GM20431 (cell line): ENCODE data around the gene SMYD3.
"Not testable (repeated sequence)": the region's sequence is repeated elsewhere in the genome, so short reads cannot be mapped to it uniquely, and the experiment has no call there.

Experiments
- in situ Hi-C: fragments of 300-500 bp; cut with MseI, MboI; formaldehyde crosslinking; loops from one replicate; pipeline ENCODE4 v1.15.0; 2020; ENCODE audit warnings: low sequenced_read_pairs; ENCODE audit not compliant: unreplicated experiment

Gene SMYD3

DNA sequence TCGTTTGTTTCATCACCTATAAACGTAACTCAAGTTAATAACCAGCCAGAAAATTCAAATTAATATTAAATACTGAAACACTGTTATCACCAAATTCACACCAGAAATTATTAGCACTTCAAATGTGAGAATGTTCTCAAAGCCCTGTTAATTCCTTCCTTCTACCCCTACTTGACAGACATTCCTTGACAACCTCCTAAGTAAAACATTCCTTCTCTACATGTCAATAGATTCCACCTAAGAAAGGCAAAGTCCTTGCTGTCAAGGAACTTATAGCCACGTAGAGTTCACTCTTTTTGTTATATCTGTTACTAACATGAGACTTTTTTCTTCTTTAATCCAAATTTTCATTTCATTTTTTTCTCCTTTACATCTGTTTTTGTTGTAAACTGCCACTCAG, 441.5 kb downstream of the SMYD3 start:
- in situ Hi-C loops: no loop called here

DNA sequence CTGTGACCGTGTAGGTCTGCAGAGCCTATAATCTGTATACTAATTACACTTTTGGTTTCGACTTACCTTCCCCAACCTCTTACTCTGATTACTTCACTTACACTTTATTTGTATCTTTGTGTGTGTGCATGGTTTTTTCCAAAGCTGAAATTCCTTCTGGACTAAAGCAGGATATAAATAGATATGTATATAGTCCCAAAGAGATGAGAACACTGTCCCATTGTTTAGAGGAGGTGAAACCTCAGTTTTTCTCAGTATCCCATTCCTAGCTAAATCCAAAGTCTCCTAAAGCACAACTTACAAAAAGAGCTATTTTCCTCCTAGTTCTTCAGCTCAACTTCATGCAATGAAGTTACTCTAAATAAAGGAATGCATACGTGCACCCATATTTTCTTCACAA, 442.2 kb downstream of the SMYD3 start:
- in situ Hi-C loops: no loop called here

DNA sequence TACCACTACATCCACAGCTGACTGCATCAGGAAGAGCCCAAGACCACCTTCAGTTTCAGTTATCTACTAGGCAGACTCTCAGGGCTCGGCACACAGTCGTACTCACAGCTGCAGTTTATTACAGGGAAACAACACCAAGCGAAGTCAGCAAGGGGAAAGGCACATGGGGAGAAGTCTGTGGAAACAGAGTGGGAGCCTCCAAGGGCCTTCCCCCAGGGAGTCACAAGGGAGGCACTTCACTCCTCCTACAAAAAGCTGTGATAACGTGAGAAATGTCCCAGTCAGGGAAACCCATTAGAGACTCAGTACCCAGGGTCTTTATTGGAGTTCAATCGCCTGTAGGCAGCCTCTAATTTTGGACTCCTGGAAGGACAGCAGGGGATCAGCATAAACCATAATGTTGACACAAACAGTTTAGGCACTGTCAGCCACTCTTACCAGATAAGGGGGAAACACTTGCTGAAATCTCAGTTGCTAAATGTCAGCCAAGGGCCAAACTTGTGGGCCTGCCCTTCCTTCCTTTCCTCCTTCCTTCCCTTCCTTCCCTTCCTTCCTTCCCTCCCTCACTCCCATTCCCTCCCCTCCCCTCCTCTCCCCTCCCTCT, 444.0 kb downstream of the SMYD3 start:
- in situ Hi-C loops: no loop called here

DNA sequence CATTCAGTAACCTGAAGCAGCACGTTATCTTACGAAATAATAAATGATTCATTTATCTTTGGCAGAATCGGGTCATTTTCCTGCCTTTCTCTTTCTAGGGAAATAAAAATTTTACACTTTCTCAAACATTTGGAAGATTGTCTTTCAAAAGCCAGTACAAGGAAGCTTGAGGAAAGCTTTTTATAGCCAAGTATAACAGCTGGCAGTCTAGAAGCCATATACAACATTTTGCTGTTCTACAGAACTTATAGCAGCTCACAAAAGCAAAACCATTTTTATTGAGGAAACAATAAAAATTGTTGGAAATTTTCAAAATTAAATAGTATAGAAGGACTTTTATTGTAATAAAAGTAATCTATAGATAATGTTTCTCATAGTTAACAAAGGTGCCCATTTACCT, 448.6 kb downstream of the SMYD3 start:
- in situ Hi-C loops: no loop called here

DNA sequence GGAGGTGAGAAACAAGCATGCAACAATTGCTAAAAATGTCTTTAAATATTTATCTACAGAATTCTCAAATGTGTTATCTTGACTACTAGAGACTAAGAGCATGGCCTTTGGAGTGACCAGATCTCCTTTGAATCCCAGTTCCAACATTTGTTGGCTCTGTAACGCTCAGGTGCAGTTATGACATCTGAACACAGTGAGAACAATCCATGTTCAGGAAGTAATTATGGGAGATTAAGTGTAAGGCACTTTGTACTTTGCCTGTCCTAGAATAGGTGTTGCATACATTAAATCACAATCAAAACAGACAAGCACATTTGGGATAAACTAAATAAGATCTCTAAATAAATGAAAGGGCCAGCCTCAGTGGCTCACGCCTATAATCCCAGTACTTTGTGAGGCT, 454.5 kb downstream of the SMYD3 start:
- in situ Hi-C loops: no loop called here

DNA sequence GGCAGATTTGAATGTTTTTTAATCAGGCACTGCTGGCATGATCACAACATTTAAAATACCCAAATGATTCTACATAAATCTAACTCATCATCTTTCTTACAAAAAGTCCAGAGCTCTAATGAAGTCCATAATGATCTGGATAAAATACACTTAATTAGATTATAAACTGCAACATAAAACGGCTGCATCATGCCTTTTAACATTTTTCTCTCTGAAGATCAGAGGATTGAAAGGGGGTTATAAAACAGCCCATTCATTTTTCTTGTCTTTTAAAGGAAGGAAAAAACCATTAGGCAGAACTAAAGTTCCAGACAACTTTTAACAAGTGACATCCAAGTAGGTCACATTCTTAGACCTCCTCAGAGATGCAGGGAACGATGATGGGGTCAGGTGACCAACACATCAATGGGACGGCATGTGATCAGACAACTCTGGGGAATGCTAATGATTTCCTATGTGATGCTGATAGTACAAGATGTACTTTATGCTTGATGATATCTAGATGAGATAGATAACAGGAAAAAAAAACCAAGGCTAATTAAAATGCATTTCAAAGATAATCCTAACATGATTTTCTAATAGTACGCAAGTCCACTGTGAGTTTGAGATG, 455.1 kb downstream of the SMYD3 start:
- in situ Hi-C loops: no loop called here

DNA sequence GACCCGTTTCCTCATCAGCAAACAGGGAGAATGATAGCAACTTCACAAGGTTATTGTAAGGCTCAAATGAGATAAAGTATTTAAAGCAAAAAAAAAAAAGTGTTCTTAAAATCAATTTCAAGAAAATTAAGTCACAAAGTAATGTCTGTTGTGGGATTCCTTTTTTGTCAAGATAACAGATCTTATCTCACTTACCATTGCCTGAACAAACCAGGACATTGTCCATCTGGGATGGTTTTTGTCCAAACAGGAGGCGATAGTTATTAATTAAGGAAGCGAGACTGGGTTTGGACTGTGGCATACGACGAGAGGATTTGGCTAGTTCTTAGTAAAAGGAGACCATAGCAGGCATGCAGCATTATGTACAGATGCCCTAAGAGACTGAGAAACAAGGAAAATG, 458.4 kb downstream of the SMYD3 start:
- in situ Hi-C loops: no loop called here

DNA sequence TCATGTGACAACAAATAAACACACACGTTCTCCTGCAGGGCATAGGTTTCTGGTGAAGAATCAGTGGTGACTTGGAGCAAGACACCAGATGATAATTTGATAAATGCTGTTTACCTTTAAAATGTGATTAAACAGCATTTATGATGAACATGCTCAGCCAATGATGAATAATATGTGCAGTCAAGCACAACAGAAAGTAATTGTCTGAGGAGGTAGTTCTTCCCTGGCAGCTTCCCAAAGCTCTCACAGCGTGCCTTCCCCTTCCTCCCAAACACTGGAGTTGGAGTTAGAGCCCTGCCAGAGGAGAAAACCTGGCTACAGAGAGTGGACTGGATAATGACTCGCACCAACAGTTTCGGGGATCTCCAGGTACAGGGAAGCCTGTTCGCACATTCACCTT, 463.5 kb downstream of the SMYD3 start:
- in situ Hi-C loops: no loop called here

DNA sequence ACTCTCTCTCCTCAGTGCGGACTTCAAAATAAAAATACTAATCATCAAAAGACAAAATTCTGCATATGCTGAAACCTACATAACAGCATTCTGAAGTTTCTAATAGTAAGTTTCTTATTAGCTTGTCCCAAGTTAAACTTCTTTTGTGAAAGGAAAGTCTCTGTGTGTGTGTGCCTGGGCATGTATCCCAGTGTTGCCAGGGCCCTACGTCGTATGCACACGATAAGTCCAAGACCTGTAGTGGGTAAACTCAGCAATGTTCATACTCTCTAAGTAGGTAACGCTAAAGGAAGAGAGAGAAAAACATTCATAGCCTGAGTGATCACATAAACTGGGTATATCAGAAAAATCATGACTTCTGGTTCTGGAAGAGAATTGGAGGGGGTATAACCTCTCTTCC, 465.7 kb downstream of the SMYD3 start:
- in situ Hi-C loops: no loop called here

DNA sequence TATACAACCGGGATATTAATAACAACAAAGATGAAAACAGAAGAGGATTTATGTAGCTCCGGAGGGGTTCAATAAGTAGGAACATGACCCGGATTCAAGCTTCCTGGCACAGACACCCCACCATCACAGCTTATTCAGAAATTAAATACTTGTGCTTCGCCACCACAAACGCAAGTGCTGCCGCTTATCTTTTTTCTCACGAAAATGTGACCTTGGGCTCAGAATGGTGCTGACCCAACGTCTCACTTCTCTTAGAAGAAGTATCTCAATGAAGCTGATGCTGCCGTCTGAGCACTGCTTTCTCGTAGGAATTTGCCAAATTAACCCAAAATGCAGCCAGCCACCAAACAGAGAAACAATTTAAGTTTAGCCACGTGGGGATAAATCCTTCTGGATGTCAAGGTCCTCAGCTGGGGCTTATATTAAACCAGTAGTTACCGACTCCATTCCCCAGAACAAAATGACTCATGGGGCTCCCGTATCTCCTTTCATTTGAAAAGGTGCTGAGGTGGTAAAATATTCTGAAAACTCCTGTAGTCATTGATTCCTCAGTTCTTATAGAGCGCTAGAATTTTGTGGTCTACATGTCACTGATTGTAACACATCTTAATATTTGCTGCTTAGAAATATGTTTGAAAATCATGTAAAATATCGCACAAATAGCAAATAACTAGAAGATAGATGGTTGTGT, 466.7 kb downstream of the SMYD3 start:
- in situ Hi-C loops: no loop called here

DNA sequence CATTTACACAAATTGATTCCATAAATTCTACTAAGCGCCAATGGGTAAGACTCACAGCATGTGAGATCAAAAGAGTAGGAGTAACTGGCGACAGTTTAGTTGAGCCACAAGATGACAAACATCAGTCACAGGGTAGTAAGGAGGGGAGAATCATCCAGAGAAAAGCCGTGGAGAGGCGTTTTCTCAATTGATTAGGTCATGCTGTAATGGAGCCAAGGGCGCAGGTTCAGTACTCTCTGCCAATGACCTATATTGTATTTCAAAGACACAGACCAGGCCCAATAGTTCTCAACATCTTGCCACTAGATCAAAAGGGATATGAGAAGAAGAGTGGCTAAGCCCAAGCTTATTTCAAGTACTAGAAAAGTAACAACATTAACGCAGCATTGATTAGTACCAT, 467.5 kb downstream of the SMYD3 start:
- in situ Hi-C loops: no loop called here

DNA sequence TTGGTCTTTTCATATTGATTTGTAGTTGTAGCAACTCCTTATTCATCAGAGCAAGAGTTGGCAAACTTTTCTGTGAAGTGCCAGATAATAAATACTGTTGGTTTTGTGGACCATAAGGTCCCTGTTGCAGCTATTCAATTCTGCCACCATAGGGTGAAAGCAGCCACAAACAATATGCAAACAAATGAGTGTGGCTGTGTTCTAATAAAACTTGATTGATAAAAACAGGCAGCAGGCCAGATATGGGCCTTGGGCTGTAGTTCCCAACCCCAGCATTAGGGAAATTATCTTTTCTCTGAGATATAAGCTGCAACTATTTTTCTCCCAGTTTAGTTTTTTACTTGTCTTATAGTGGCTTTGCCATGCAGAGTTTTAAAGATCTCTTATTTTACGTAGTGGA, 469.2 kb downstream of the SMYD3 start:
- in situ Hi-C loops: no loop called here

DNA sequence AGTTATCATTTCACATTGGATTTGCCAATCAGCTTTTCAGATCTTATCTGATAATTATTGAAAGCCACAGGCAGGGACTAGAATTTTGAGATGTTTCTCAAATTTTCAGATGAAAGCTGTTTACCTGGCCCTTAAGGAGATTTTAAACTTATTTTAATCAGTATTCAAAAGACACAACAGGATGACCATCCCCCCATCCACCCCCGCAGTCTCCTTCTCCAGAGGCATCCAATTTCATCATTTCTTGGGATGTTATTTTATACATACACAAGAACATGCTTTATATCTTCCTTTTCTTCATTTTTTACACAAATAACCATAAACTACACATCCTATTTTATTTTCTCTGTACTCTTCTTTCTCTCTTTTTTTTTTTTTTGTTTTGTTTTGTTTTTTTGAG, 470.9 kb downstream of the SMYD3 start:
- in situ Hi-C loops: no loop called here

DNA sequence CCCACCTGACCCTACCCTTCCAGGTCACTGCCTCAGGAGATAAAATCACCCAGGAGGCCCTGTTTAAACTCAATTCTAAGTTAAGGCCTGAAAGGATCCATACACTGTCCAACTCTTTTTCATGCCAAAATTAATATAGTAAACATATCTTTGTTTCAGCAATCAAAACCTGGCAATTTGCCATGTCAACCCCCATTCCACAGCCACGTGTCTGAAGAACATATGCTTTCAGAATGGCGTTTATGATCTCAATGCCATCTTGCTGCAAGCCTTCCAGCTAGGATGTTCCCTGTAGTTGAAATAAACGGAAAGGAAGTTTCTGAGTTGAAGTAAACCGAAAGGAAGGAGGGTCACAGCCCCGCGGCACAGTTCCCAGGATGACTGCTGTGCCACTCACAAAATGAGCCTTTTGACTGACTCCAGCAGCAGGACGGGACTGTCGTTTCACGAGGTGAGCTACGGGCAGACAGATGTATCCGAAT, 472.0 kb downstream of the SMYD3 start:
- in situ Hi-C loops: no loop called here

DNA sequence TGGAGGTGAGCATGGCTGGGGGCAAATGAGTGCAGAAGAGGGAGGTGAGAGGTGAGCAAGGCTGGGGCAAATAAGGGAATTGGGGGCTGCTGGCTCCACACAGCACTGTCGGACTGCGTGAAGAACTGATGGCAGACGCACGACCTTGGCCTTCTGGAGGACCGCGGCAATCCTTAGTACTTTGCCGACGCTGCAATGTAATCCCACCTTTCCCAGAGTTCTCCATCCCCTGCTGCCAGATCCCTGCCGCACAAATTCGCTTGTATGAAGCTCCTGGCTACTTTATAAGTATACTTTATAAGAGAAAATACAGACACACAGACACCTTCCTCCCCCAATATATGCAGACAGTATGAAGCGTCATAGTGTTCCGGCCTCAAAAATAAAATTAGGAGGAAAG, 472.4 kb downstream of the SMYD3 start:
- in situ Hi-C loops: no loop called here

DNA sequence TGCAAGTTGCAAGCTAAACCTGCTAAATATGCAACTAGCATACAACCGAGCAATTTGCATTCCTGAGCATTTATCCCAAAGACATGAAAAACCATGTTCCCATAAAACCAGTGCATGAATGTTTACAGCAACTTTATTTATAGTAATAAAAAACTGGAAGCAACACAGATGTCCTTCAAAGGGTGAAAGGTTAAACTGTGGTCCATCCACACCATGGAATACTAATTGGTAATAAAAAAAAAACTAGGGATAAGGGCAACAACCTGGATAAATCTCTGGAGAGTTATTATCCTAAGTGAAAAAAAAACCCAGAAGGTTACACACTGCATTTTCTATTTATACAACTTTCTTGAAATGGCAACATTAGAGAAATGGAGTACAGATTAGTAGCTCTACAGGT, 474.1 kb downstream of the SMYD3 start:
- in situ Hi-C loops: no loop called here

DNA sequence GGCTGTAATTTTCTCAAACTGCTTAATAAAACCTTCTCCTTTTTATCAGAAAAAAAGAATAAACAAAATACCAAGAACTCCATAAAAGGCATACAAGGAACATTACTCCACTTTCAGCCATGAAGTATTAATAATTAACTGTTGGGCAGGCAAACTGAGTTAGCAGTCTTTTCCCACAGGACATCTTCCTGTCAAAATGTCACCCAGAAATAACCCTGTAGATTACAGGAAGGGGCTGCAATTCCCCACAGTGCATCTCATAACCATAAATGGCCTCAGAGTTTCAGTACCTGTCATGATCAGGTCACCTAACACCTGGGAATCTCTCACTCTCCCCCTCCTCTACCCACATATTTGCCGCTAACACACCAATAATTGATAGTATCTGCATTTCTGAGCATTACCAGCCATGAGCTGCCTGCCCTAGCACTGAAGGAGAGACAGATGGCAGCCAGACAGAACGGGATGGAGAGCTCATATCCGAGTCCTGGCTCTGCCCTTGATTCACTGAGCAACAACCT, 475.0 kb downstream of the SMYD3 start:
- in situ Hi-C loops: no loop called here

DNA sequence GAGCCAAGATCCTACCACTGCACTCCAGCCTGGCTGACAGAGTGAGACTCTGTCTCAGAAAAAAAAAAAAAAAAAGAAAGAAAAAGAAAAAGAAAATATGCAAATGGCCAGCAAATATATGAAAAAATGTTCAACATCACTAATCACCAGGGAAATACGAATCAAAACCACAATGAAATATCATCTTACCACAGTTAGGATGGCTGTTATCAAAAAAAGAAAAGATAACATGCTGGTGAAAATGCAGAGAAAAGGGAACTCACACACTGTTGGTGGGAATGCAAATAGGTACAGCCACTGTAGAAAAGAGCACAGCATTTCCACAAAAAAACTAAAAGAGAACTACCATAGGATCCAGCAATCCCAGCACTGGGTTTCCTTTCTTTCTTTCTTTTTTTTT, 477.5 kb downstream of the SMYD3 start:
- in situ Hi-C loops: no loop called here

DNA sequence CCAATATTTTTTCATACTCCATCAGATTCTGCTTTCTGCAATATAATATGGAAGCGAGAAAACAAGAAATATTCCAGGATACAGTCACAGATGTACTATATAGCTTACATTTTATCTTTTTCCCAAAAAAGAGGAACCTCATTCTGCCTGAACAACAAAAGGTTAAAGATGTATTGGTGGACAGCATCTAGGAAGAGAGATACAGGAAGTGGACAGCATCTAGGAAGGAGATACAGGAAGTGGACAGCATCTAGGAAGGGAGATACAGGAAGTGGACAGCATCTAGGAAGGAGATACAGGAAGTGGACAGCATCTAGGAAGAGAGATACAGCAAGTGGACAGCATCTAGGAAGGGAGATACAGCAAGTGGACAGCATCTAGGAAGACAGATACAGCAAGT, 483.0 kb downstream of the SMYD3 start:
- in situ Hi-C loops: not testable (repeated sequence)

DNA sequence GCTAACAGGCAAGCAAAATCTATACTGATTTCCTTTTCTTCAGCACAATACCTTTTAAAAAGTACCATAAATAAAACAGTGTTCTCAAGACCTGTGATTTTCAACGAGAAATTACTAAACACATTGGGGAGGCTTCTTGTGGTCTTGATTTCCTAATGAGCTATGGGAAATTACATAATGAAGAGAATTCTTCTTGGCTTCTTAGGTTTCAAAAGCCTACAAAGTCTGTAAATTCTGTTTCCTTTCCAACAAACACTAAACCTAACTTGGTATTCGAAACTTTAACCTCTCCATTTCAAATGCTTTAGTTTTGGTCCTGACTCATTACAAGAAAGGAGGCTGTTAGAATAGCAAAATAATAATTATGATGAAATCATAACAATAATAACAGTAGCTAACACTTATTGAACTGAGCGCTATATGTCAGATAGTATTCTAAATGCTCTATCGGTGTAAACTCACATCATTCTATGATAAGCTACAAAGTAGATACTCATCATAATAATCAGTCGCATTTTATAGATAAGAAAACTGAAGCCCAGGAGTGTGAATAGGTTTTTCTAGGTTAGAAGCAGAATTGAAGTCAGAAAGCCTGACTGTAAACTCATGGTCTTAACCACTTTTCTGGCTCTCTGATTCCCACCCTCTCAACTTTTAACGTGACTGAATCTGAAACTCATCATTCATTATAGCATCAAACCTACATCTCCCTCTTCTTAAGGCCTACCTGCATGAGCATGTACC, 486.7 kb downstream of the SMYD3 start:
- in situ Hi-C loops: no loop called here

DNA sequence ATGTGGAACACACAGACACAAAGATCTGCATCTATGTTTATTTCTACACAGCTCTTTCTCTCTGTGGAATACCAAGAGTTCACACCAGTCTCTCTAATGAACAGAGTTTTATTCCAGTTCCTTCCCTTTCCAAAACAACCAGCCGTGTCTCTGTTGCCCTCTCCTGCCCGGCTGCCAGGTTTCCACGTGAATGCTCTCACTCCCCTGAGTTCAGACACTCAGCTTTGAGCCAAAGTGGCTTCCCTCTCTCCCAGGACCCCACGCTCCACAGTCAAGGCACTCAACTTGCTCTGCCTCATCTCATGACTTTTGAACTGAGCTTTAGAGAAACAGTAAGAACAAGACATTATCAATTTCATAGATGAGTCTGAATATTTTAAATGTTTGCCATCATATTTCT, 488.9 kb downstream of the SMYD3 start:
- in situ Hi-C loops: loop anchor here (10.0 kb wide), 1 partner anchor 437 kb away; no protein-coding TSS in a partner anchor
